Erythroblast (primary cell): ENCODE data around the gene CASQ2.
"Not testable (repeated sequence)": the region's sequence is repeated elsewhere in the genome, so short reads cannot be mapped to it uniquely, and the experiment has no call there.

Experiments
- DNase-seq, 2 experiments: peaks; one replicate each; lab custom pipeline; 2025; lab: John Stamatoyannopoulos, UW
- GATA1 ChIP-seq: IDR thresholded peaks from 2 replicates; pipeline ENCODE4 v1.6.1; 2011; ENCODE audit warnings: low read depth, mild to moderate bottlenecking, control low read depth, low read length, moderate library complexity
- POLR2A ChIP-seq: IDR thresholded peaks from 2 replicates; pipeline ENCODE4 v1.6.1; 2011; ENCODE audit warnings: mild to moderate bottlenecking, low read length

CASQ2 gene

DNA sequence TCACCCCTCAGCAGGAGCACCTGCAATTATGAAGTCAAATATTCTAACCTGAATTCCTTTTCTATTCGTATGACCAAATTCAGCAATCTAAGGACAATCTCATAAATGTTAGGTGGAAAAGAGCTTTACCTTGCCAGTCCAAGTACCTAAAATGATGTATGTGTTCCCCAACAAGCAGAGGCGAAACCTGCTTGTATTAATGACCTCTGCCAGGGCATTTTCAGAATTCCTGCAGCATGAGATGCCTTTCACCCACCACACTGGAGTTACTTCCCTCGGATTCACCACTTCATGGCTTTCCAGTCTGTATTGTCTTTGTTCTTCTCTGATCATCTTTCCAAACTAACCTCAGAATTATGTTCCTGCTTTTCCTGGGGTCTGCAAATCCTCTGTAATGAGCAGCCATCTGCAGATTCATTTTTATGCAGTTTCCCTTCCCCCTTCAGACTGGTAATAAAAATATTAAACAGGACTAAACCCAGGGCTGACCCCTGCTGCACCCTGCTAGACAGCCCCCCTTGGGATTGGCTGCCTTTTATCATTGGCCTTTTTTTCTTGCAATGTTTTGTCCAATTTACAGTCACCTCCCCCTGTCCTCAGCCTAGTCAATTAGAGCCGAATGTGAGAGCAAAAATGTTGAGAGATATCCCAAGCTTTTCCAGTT, 26.6 kb upstream of the CASQ2 start:
- no peak for DNase-seq
- no peak for TF ChIP-seq GATA1
- no peak for TF ChIP-seq POLR2A

DNA sequence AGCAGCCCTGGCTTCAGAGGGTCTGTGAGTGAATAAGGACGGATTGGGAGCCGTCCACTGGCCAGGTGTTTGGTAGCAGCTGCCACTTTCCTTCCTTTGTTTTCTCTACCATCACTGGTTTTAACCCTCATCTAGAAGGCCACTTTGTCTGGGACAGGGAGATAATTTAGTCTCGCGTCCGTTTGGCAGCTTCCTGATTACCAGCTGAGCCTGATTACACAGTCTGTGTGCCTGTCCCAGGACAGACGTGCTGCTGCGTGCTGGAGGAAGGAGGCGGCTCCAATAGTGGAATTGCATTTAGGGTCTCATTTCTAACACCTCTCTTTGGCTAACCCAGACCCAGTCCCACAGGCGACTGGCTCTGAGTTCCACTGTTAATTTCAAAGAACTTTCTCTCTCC, 24.6 kb upstream of the CASQ2 start:
- TF ChIP-seq GATA1 (no peak), POLR2A (no peak)
- peak; percentile 13 to 51 for DNase-seq

DNA sequence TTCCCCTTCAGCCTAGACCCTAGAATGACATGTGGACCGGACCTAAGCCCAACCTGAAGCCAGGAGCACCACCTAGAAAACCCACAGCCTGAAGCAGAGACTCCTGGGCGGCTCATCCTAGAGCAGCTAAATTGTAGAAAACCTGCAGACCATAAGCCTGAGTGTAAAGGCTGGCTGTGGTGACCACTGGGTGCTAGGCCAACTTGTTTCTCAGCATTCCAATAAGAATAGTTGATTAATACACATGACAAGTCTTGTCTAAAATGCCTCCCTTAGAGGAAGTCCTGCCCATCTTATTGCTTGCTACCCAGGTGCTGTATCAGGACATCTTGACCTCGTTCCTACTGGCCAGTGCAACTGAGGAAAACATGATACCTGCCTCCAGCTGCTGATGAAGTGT, 23.3 kb upstream of the CASQ2 start:
- no peak for DNase-seq

DNA sequence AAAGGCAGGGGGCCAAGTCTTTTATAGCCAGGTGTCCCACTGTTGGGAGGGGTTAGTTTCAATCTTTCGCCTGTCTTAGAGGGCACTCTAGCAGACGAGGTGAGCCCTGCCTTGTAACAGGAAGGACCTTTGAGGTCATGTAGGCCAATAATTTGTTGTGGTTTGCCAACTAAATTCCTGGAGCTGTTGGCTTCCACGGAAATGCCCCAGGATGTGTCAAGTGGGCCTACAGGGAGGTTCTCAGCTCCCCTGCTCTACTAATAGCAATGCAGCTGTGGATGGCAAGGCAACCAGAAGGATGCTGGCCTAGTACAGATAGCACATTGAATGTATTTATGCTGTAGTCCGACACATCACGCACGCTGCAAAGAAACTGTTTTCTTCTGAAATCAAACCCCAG, 22.3 kb upstream of the CASQ2 start:
- DNase-seq: no peak
- no peak for TF ChIP-seq POLR2A
- TF ChIP-seq GATA1: no peak

More for the DNA sequence above, 23.3 kb upstream of the CASQ2 start:
- no peak for TF ChIP-seq POLR2A
- no peak for TF ChIP-seq GATA1

DNA sequence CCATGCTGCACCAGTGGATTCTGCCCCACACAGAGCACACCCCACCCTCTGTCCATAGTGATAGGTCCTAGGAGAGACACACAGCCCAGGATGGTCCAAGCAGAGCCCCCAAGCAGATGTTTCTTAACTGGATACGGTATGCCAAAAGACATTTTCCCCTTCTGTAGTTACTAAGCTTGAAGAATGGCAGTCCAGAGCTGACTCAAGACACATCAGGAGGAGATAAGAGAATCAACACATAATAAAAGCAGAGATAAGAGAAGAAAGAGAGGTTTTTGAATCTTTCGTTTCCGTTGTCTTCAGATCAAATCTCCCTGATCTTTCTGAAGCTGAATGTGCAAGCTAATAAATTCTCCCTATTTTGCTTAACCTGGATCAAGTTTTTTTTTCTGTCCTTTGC, 21.8 kb upstream of the CASQ2 start:
- DNase-seq: no peak
- no peak for TF ChIP-seq POLR2A
- no peak for TF ChIP-seq GATA1

DNA sequence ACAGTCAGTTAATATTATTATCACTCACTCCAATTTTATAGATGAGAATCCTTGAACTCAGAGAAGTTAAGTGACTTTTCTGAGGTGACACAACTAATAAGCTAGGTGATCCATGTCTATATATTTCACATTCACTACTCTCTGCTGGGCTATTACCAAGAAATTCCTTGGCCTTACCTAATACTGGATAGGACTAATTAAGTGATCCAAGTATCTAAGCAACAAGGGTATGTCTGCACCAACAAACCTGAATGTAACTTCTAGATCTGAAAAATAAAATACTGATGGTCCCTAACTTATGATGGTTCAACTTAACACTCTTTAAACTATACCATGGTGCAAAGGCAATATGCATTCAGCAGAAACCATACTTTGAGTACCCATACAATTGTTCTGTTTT, 14.8 kb upstream of the CASQ2 start:
- no peak for DNase-seq
- TF ChIP-seq POLR2A: no peak
- no peak for TF ChIP-seq GATA1

DNA sequence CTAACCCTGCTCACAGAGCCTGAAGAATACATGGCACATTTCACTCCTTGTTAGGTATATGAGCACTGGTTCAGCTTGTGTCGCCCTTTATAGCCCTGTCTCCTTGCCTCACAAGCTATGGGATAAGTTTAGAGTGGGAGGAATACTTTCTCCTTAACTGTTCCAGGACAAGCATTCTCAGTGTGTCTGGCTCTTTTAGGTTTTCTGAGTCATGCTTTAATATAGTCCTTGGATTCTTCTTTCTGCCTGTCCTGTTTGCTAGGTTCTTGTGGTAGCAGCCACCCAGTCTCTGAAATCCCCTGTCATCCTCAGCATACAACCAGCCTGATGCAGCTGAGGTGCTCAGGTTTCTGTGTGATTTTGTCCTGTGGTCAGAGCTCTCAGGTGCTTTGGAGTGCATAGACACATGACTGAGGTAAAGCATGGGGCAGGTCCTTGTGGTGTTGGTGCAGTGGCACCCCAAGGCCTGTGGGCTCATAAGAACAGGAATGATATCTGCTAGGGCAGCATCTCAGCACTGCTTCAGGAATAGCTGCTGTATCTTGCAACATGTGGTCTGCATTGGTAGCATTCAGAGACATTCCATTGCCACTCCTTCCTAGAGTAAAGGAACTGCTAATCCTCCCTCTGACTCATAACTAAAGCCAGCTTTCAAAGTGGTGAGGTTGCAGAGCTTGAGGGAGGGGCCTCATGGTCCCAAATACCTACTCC, 14.2 kb upstream of the CASQ2 start:
- no peak for TF ChIP-seq POLR2A
- DNase-seq: no peak

DNA sequence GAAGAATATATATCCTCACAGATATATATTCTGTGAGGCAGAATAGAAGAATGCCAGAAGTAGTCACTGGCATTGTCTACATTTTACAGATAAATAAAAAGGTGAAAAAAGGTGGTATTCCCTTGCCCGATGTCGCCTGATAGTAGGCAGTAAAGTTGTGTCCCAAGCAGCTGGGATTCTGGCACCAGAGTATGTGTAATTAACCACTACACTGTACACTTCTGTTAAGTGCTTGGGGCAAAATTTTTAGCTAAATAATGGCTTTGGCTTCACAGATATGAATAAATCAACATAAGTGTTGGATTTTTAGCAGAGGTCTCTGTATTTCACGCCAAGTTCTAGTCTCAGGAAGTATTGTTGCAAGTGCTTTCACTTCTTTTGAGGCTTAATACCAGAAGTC, 13.3 kb upstream of the CASQ2 start:
- TF ChIP-seq POLR2A (no peak), GATA1 (no peak)
- DNase-seq: no peak

GRCh38 chr1:115781343-115781742, 12.8 kb upstream of the CASQ2 start:
- no peak for DNase-seq
- no peak for TF ChIP-seq POLR2A
- no peak for TF ChIP-seq GATA1

DNA sequence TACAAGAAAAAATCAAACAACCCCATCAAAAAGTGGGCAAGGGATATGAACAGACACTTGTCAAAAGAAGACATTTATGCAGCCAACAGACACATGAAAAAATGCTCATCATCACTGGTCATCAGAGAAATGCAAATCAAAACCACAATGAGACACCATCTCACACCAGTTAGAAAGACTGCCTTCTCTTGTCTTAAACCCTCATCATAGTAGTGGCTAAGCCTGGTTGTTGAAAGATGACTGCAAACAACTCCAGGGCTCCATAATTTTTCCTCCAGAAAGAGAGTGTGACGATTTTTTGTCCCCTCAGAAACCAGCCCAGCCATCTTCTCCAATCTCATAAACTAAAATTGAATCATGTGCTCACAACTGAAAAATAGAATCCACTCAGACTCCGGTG, 12.1 kb upstream of the CASQ2 start:
- not testable (repeated sequence) for DNase-seq

DNA sequence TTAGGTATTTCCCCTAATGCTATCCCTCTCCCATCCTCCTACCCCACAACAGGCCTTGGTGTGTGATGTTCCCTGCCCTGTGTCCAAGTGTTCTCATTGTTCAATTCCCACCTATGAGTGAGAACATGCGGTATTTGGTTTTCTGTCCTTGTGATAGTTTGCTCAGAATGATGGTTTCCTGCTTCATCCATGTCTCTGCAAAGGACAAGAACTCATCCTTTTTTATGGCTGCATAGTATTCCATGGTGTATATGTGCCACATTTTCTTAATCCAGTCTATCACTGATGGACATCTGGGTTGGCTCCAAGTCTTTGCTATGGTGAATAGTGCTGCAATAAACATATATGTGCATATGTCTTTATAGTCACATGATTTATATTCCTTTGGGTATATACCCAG, 10.6 kb upstream of the CASQ2 start:
- not testable (repeated sequence) for DNase-seq

GRCh38 chr1:115771847-115772457, 3.4 kb upstream of the CASQ2 start:
- TF ChIP-seq GATA1 (no peak), POLR2A (no peak)
- peak; percentile 56 to 70 for DNase-seq

GRCh38 chr1:115771094-115771846, 2.8 kb upstream of the CASQ2 start:
- TF ChIP-seq GATA1 (no peak), POLR2A (no peak)

DNA sequence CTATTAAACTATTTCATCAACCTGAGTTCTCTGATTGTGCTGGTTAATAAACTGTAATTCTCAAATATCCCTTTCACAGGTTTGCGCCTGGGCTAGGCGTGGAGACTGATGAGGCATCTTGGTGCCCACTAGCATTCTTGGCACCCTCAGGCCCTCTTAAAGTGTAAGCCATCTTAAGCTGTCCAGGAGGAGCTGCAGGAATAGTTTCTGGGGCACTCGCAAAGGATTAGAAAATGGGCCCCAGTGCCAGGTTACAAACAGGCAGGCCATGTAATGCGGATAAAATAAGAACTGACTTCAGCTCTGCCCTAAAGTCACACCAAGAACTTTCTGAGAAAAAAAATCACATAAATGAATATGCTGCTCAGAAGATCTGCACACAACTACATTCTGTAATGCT, 1.1 kb downstream of the CASQ2 start:
- TF ChIP-seq GATA1 (no peak), POLR2A (no peak)
- no peak for DNase-seq

More at GRCh38 chr1:115771094-115771846, 2.8 kb upstream of the CASQ2 start:
- no peak for DNase-seq
